CD4-positive, CD25-positive, alpha-beta regulatory T cell (primary cell): ENCODE measurements around the gene ZNF763. TPM values are rescaled to one million over a fixed set of nuclear protein-coding genes. Genes with fewer than 3 reads are reported as not detected.
"Not testable (repeated sequence)": the region's sequence is repeated elsewhere in the genome, so short reads cannot be mapped to it uniquely, and the experiment has no call there.

ENCODE experiments used
- ATAC-seq, 2 donors: fragments of 150-1000 bp; cut with Tn5 transposase; one replicate each; pipeline ENCODE4 v1.10.0; 2021; ENCODE audit warnings: low read depth in 2 of 2, moderate number of reproducible peaks in 2 of 2, moderate library complexity in 1 of 2
- DNase-seq, 3 donors: peaks; one replicate each; pipeline versions ENCODE4 v3.0.0 to v3.0.0-alpha.2; 2012 to 2022; ENCODE audit warnings: mixed read lengths in 1 of 3
- H3K27ac ChIP-seq: one replicate; pipeline ENCODE4 v1.7.0; 2013; ENCODE audit warnings: mild to moderate bottlenecking, low read length; ENCODE audit not compliant: insufficient read depth, poor library complexity, severe bottlenecking
- H3K27me3 ChIP-seq: one replicate; pipeline ENCODE4 v1.7.0; 2013; ENCODE audit warnings: low read length; ENCODE audit not compliant: control insufficient read depth, insufficient read depth
- H3K36me3 ChIP-seq: one replicate; pipeline ENCODE4 v1.7.0; 2013; ENCODE audit warnings: mild to moderate bottlenecking, low read length, moderate library complexity; ENCODE audit not compliant: control insufficient read depth, insufficient read depth
- H3K4me1 ChIP-seq: 2 replicates; pipeline ENCODE4 v1.7.0; 2013; ENCODE audit warnings: mild to moderate bottlenecking, low read length; ENCODE audit not compliant: insufficient read depth, control insufficient read depth, poor library complexity, severe bottlenecking
- H3K4me3 ChIP-seq: one replicate; pipeline ENCODE4 v1.7.0; 2013; ENCODE audit warnings: low read depth, mild to moderate bottlenecking, low read length, moderate library complexity
- H3K9me3 ChIP-seq, 2 experiments: 1 replicate in 1 of 2; 2 replicates in 1 of 2; pipeline ENCODE4 v1.7.0; 2013; ENCODE audit warnings: low read length in 2 of 2, mild to moderate bottlenecking in 1 of 2, moderate library complexity in 1 of 2; ENCODE audit not compliant: control insufficient read depth in 2 of 2
- H3K27ac Mint-ChIP-seq, 3 donors: one replicate each; pipeline ENCODE4 v1.8.0; 2020 to 2022; ENCODE audit warnings: mild to moderate bottlenecking in 3 of 3, mixed read lengths in 3 of 3, moderate library complexity in 2 of 3
- H3K27me3 Mint-ChIP-seq: one replicate; pipeline ENCODE4 v1.8.0; 2022; ENCODE audit warnings: mild to moderate bottlenecking, mixed read lengths
- H3K36me3 Mint-ChIP-seq: one replicate; pipeline ENCODE4 v1.8.0; 2020; ENCODE audit warnings: mixed read lengths
- H3K4me1 Mint-ChIP-seq, 4 donors: one replicate each; pipeline ENCODE4 v1.8.0; 2020 to 2022; ENCODE audit warnings: mixed read lengths in 4 of 4, mild to moderate bottlenecking in 1 of 4
- H3K4me3 Mint-ChIP-seq, 4 donors: one replicate each; pipeline ENCODE4 v1.8.0; 2020 to 2022; ENCODE audit warnings: mild to moderate bottlenecking in 4 of 4, mixed read lengths in 4 of 4, moderate library complexity in 3 of 4
- H3K9me3 Mint-ChIP-seq, 7 donors: one replicate each; pipeline ENCODE4 v1.8.0; 2020 to 2022; ENCODE audit warnings: mixed read lengths in 7 of 7, mild to moderate bottlenecking in 3 of 7, moderate library complexity in 2 of 7
- polyA plus RNA-seq, 4 donors: library from polyadenylated mRNA; unstranded; fragments of 300-500 nt; fragmentation: Illumina TruSeq; gene quantifications; one replicate each; pipeline ENCODE4 v1.2.3, GENCODE V29; 2021
- total RNA-seq: library from RNA; stranded (reverse); gene quantifications from one replicate; pipeline ENCODE4 v1.2.3, GENCODE V29; 2022

ZNF763 gene
- total and polyA plus RNA-seq, 5 donors from 2014 or later = 1.9 to 3.2 (median 2.5) TPM

GRCh38 chr19:11935829-11936228 is 29.0 kb upstream of the ZNF763 start:
- peaks cover 61% of the 10 kb centered on the region for H3K36me3 Mint-ChIP-seq
- H3K27ac Mint-ChIP-seq = peak overlapping the region in 1 of 3 donors; percentile 43
- ATAC-seq, H3K27me3 Mint-ChIP-seq, H3K27ac ChIP-seq, DNase-seq, H3K4me1 ChIP-seq, H3K27me3 ChIP-seq, H3K4me3 ChIP-seq: not testable (repeated sequence)
- Histone ChIP-seq H3K36me3 (peaks cover 17% of the 10 kb centered on the region), H3K9me3 (peaks cover 32 to 45% of the 10 kb centered on the region in 2 experiments)
- peaks cover 0 to 76% (median 14%) of the 10 kb centered on the region in 7 donors for H3K9me3 Mint-ChIP-seq
- peak overlapping the region in 1 of 4 donors; percentile 80 for H3K4me3 Mint-ChIP-seq
- H3K4me1 Mint-ChIP-seq = peaks cover 0 to 15% (median 7%) of the 10 kb centered on the region in 4 donors

DNA sequence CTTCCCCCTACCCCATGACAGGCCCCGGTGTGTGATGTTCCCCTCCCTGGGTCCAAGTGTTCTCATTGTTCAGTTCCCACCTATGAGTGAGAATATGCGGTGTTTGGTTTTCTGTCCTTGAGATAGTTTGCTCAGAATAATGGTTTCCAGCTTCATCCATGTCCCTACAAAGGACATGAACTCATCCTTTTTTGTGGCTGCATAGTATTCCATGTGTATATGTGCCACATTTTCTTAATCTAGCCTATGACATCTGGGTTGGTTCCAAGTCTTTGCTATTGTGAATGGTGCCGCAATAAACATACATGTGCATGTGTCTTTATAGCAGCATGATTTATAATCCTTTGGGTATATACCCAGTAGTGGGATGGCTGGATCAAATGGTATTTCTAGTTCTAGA is 26.5 kb upstream of the ZNF763 start:
- not testable (repeated sequence) for H3K27me3 ChIP-seq, H3K4me1 Mint-ChIP-seq, H3K27ac ChIP-seq, H3K4me1 ChIP-seq, H3K27me3 Mint-ChIP-seq, ATAC-seq, H3K27ac Mint-ChIP-seq, DNase-seq, H3K4me3 Mint-ChIP-seq, H3K4me3 ChIP-seq
- H3K36me3 ChIP-seq = peaks cover 24% of the 10 kb centered on the region
- Mint-ChIP-seq H3K9me3 (peaks cover 0 to 82% (median 21%) of the 10 kb centered on the region in 7 donors), H3K36me3 (peaks cover 64% of the 10 kb centered on the region)
- H3K9me3 ChIP-seq = peaks cover 38 to 53% of the 10 kb centered on the region in 2 experiments

GRCh38 chr19:11941361-11941887 is 23.4 kb upstream of the ZNF763 start:
- not testable (repeated sequence) for H3K4me1 ChIP-seq, H3K27ac Mint-ChIP-seq, ATAC-seq, H3K27me3 ChIP-seq, H3K4me3 Mint-ChIP-seq, H3K4me3 ChIP-seq, H3K27ac ChIP-seq, DNase-seq, H3K27me3 Mint-ChIP-seq, H3K4me1 Mint-ChIP-seq
- peaks cover 45% of the 10 kb centered on the region for H3K36me3 ChIP-seq
- peaks cover 0 to 91% (median 27%) of the 10 kb centered on the region in 7 donors for H3K9me3 Mint-ChIP-seq
- peaks cover 55 to 64% of the 10 kb centered on the region in 2 experiments for H3K9me3 ChIP-seq
- H3K36me3 Mint-ChIP-seq = peaks cover 63% of the 10 kb centered on the region

- Mint-ChIP-seq H3K9me3 (peaks cover 0 to 90% (median 27%) of the 10 kb centered on the region in 7 donors), H3K4me1 (peaks cover 0 to 3% (median 1%) of the 10 kb centered on the region in 4 donors), H3K4me3 (no peak overlapping the region), H3K27ac (no peak overlapping the region), H3K27me3 (no peaks in the 10 kb centered on the region), H3K36me3 (peaks cover 64% of the 10 kb centered on the region)
- DNase-seq (no peak), ATAC-seq (no peak)
- no peaks in the 10 kb centered on the region for H3K27me3 ChIP-seq
- peaks cover 53% of the 10 kb centered on the region for H3K36me3 ChIP-seq
- no peak overlapping the region for H3K4me3 ChIP-seq
- peaks cover 57 to 72% of the 10 kb centered on the region in 2 experiments for H3K9me3 ChIP-seq
- H3K27ac ChIP-seq = no peak overlapping the region
- H3K4me1 ChIP-seq = no peaks in the 10 kb centered on the region
These were observed 22.6 kb upstream of the ZNF763 start for GRCh38 chr19:11942008-11942842.

DNA sequence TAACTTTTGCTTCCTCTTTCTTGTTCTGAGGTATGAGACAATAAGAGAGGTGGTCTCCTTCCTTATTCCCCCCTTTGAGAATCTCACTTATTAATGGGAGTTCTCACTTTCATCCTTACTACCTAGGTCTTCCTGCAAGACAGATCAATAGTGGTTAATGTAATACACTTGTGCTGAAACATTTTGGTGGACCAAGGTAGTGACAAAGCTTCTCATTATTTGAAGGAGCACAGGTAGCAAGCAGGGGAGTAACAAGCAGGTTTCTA is 22.1 kb upstream of the ZNF763 start:
- ATAC-seq (no peak), DNase-seq (no peak)
- Histone ChIP-seq H3K27ac (no peak overlapping the region), H3K27me3 (no peaks in the 10 kb centered on the region), H3K36me3 (peaks cover 59% of the 10 kb centered on the region), H3K4me1 (no peaks in the 10 kb centered on the region), H3K4me3 (no peak overlapping the region), H3K9me3 (peaks cover 62 to 77% of the 10 kb centered on the region in 2 experiments)
- H3K4me3 Mint-ChIP-seq = no peak overlapping the region
- no peaks in the 10 kb centered on the region for H3K27me3 Mint-ChIP-seq
- no peak overlapping the region for H3K27ac Mint-ChIP-seq
- H3K4me1 Mint-ChIP-seq = peaks cover 0 to 3% (median 1%) of the 10 kb centered on the region in 4 donors
- H3K36me3 Mint-ChIP-seq = peaks cover 66% of the 10 kb centered on the region
- peaks cover 0 to 90% (median 30%) of the 10 kb centered on the region in 7 donors for H3K9me3 Mint-ChIP-seq

- H3K27ac ChIP-seq = no peak overlapping the region
- Mint-ChIP-seq H3K9me3 (peaks cover 0 to 93% (median 47%) of the 10 kb centered on the region in 7 donors), H3K4me1 (peaks cover 0 to 3% (median 1%) of the 10 kb centered on the region in 4 donors), H3K36me3 (peaks cover 77% of the 10 kb centered on the region), H3K27ac (no peak overlapping the region), H3K27me3 (no peaks in the 10 kb centered on the region), H3K4me3 (no peak overlapping the region)
- H3K4me3 ChIP-seq = peak overlapping the region; percentile 5
- H3K9me3 ChIP-seq = peaks cover 78 to 93% of the 10 kb centered on the region in 2 experiments
- H3K27me3 ChIP-seq = no peaks in the 10 kb centered on the region
- no peaks in the 10 kb centered on the region for H3K4me1 ChIP-seq
- H3K36me3 ChIP-seq = peaks cover 75% of the 10 kb centered on the region
- ATAC-seq (no peak), DNase-seq (no peak)
These were observed 20.2 kb upstream of the ZNF763 start for GRCh38 chr19:11944656-11945055.

DNA sequence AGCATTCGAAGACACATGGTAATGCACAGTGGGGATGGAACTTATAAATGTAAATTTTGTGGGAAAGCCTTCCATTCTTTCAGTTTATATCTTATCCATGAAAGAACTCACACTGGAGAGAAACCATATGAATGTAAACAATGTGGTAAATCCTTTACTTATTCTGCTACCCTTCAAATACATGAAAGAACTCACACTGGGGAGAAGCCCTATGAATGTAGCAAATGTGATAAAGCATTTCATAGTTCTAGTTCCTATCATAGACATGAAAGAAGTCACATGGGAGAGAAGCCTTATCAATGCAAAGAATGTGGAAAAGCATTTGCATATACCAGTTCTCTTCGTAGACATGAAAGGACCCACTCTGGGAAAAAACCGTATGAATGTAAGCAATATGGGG is 16.2 kb upstream of the ZNF763 start:
- Mint-ChIP-seq H3K27me3 (no peaks in the 10 kb centered on the region), H3K36me3 (peaks cover 62% of the 10 kb centered on the region), H3K4me1 (peaks cover 0 to 3% (median 0%) of the 10 kb centered on the region in 4 donors), H3K4me3 (no peak overlapping the region), H3K27ac (no peak overlapping the region), H3K9me3 (peaks cover 0 to 92% (median 46%) of the 10 kb centered on the region in 7 donors)
- Histone ChIP-seq H3K27ac (no peak overlapping the region), H3K9me3 (peaks cover 88 to 100% of the 10 kb centered on the region in 2 experiments), H3K36me3 (peaks cover 62% of the 10 kb centered on the region), H3K27me3 (no peaks in the 10 kb centered on the region), H3K4me1 (no peaks in the 10 kb centered on the region), H3K4me3 (peak overlapping the region; percentile 10)
- ATAC-seq (no peak), DNase-seq (no peak)
